Left kidney (tissue), 2 donors: ENCODE measurements around the gene CSAD. TPM values are rescaled to one million over a fixed set of nuclear protein-coding genes. Genes with fewer than 3 reads are reported as not detected.
"Not testable (repeated sequence)": the region's sequence is repeated elsewhere in the genome, so short reads cannot be mapped to it uniquely, and the experiment has no call there.

ENCODE experiments used
- DNase-seq: peaks from one replicate; pipeline ENCODE4 v3.0.0-alpha.2; 2013
- polyA plus RNA-seq: library from polyadenylated mRNA; unstranded; fragments of 120-200 nt; gene quantifications from one replicate; pipeline ENCODE4 v1.2.1, GENCODE V29; 2013; ENCODE audit not compliant: insufficient read length

CSAD gene
- polyA plus RNA-seq, 1 donor: 105 TPM

- DNase-seq: no peak
Observed at GRCh38 chr12:53145383-53146260, 35.1 kb downstream of the CSAD start.

- no peak for DNase-seq
Observed at GRCh38 chr12:53143355-53143754, 37.4 kb downstream of the CSAD start.

- no peak for DNase-seq
Observed at GRCh38 chr12:53133722-53134121, 47.0 kb downstream of the CSAD start.

GRCh38 chr12:53131844-53132243 is 48.9 kb downstream of the CSAD start:
- DNase-seq: no peak

GRCh38 chr12:53128780-53129569 is 51.8 kb downstream of the CSAD start:
- no peak for DNase-seq

GRCh38 chr12:53127169-53127568 is 53.6 kb downstream of the CSAD start:
- no peak for DNase-seq

- DNase-seq: no peak
Observed at GRCh38 chr12:53124352-53124723, 56.4 kb downstream of the CSAD start.

GRCh38 chr12:53123578-53124351 is 57.0 kb downstream of the CSAD start:
- no peak for DNase-seq

- no peak for DNase-seq
Observed at GRCh38 chr12:53122961-53123468, 57.7 kb downstream of the CSAD start.

- no peak for DNase-seq
Observed at GRCh38 chr12:53120685-53121525, 59.8 kb downstream of the CSAD start.

- no peak for DNase-seq
Observed at GRCh38 chr12:53118751-53119300, 61.9 kb downstream of the CSAD start.

- DNase-seq: no peak
Observed at GRCh38 chr12:53115891-53116648, 64.7 kb downstream of the CSAD start.

- no peak for DNase-seq
Observed at GRCh38 chr12:53115112-53115890, 65.4 kb downstream of the CSAD start.

- no peak for DNase-seq
Observed at GRCh38 chr12:53113951-53114350, 66.8 kb downstream of the CSAD start.

GRCh38 chr12:53113136-53113705 is 67.5 kb downstream of the CSAD start:
- DNase-seq: no peak

- not testable (repeated sequence) for DNase-seq
Observed at GRCh38 chr12:53112431-53112830, 68.3 kb downstream of the CSAD start.
